Measurements from ENCODE around the gene FRAS1. TPM values are rescaled to one million over a fixed set of nuclear protein-coding genes. Genes with fewer than 3 reads are reported as not detected.
"Not testable (repeated sequence)": the region's sequence is repeated elsewhere in the genome, so short reads cannot be mapped to it uniquely, and the experiment has no call there.

FRAS1 gene
- total RNA-seq, 1 donor from 2014 or later: 18.9 TPM

DNA sequence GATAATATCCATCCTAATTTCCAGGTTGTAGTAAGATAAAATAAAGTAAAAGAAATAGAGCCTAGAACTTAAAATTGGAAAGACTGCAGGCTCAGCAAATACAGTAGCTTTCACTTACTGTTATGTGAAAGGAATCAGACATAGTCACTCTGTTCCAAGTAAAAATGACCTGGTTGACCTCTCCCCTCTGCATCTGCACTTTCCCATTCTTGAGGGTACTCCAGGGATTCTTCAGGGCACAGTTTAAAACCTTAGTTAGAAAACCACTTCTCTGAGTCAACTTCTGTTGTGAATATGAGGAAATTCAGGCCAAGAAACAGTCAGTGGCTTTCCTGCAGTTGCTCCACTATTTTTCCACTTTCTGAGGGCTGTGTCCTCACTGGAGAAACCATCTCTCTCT is 42.9 kb downstream of the FRAS1 start:
- no peak for DNase-seq (ENCODE audit: low spot score)
- peaks cover 18% of the 10 kb centered on the region for H3K4me1 Mint-ChIP-seq (ENCODE audit: low read depth)
- H3K27ac Mint-ChIP-seq (ENCODE audit: unreplicated experiment): peak overlapping the region; percentile 77
- H3K9me3 Mint-ChIP-seq (ENCODE audit: low read depth): peaks cover 3% of the 10 kb centered on the region
- H3K36me3 Mint-ChIP-seq (ENCODE audit: low read depth): no peaks in the 10 kb centered on the region
- TF ChIP-seq, protein P1, sequence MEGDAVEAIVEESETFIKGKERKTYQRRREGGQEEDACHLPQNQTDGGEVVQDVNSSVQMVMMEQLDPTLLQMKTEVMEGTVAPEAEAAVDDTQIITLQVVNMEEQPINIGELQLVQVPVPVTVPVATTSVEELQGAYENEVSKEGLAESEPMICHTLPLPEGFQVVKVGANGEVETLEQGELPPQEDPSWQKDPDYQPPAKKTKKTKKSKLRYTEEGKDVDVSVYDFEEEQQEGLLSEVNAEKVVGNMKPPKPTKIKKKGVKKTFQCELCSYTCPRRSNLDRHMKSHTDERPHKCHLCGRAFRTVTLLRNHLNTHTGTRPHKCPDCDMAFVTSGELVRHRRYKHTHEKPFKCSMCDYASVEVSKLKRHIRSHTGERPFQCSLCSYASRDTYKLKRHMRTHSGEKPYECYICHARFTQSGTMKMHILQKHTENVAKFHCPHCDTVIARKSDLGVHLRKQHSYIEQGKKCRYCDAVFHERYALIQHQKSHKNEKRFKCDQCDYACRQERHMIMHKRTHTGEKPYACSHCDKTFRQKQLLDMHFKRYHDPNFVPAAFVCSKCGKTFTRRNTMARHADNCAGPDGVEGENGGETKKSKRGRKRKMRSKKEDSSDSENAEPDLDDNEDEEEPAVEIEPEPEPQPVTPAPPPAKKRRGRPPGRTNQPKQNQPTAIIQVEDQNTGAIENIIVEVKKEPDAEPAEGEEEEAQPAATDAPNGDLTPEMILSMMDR (IDR thresholded peaks at IDR 0.05): no peak
- no peak overlapping the region for H3K4me3 Mint-ChIP-seq (ENCODE audit: unreplicated experiment)
- no peaks in the 10 kb centered on the region for H3K27me3 Mint-ChIP-seq (ENCODE audit: low read depth)

- Mint-ChIP-seq H3K36me3 (ENCODE audit: low read depth) (no peaks in the 10 kb centered on the region), H3K4me1 (ENCODE audit: low read depth) (peaks cover 16% of the 10 kb centered on the region), H3K27me3 (ENCODE audit: low read depth) (no peaks in the 10 kb centered on the region), H3K4me3 (ENCODE audit: unreplicated experiment) (no peak overlapping the region), H3K27ac (ENCODE audit: unreplicated experiment) (no peak overlapping the region), H3K9me3 (ENCODE audit: low read depth) (peaks cover 8% of the 10 kb centered on the region)
- TF ChIP-seq, protein P1 (IDR thresholded peaks at IDR 0.05): no peak
- no peak for DNase-seq (ENCODE audit: low spot score)
These were observed 62.6 kb downstream of the FRAS1 start for GRCh38 chr4:78119698-78120097.

GRCh38 chr4:78120144-78120880 is 63.2 kb downstream of the FRAS1 start:
- TF ChIP-seq, protein P1 (IDR thresholded peaks at IDR 0.05): no peak
- H3K4me3 Mint-ChIP-seq (ENCODE audit: unreplicated experiment): no peak overlapping the region
- DNase-seq (ENCODE audit: low spot score): no peak
- H3K27me3 Mint-ChIP-seq (ENCODE audit: low read depth): no peaks in the 10 kb centered on the region
- peaks cover 16% of the 10 kb centered on the region for H3K4me1 Mint-ChIP-seq (ENCODE audit: low read depth)
- H3K27ac Mint-ChIP-seq (ENCODE audit: unreplicated experiment): no peak overlapping the region
- no peaks in the 10 kb centered on the region for H3K36me3 Mint-ChIP-seq (ENCODE audit: low read depth)
- H3K9me3 Mint-ChIP-seq (ENCODE audit: low read depth): peaks cover 8% of the 10 kb centered on the region

- Mint-ChIP-seq H3K27ac (ENCODE audit: unreplicated experiment) (no peak overlapping the region), H3K27me3 (ENCODE audit: low read depth) (no peaks in the 10 kb centered on the region), H3K4me1 (ENCODE audit: low read depth) (peaks cover 20% of the 10 kb centered on the region), H3K4me3 (ENCODE audit: unreplicated experiment) (no peak overlapping the region), H3K36me3 (ENCODE audit: low read depth) (no peaks in the 10 kb centered on the region), H3K9me3 (ENCODE audit: low read depth) (peaks cover 8% of the 10 kb centered on the region)
- no peak for DNase-seq (ENCODE audit: low spot score)
- TF ChIP-seq, protein P1 (IDR thresholded peaks at IDR 0.05): no peak
These were observed 64.3 kb downstream of the FRAS1 start for GRCh38 chr4:78121338-78121904.

GRCh38 chr4:78125834-78126331 is 68.8 kb downstream of the FRAS1 start:
- H3K27ac Mint-ChIP-seq (ENCODE audit: unreplicated experiment); H3K27me3 Mint-ChIP-seq (ENCODE audit: low read depth); H3K4me3 Mint-ChIP-seq (ENCODE audit: unreplicated experiment); H3K36me3 Mint-ChIP-seq (ENCODE audit: low read depth); DNase-seq (ENCODE audit: low spot score): not testable (repeated sequence)
- TF ChIP-seq, protein P1 (IDR thresholded peaks at IDR 0.05): peak; percentile 40
- Mint-ChIP-seq H3K9me3 (ENCODE audit: low read depth) (peaks cover 14% of the 10 kb centered on the region), H3K4me1 (ENCODE audit: low read depth) (peaks cover 10% of the 10 kb centered on the region)
